Stimulated activated CD8-positive, alpha-beta memory T cell treated with anti-CD3 and anti-CD28 coated beads, Interleukin-7, amount 100 ng/mL, for 24 hours (primary cell): ENCODE data around the gene HGS.

Source experiments
- DNase-seq: peaks from one replicate; pipeline ENCODE4 v3.0.0-alpha.2; 2020; ENCODE audit warnings: low read depth

HGS gene

GRCh38 chr17:81706232-81706611, 22.4 kb downstream of the HGS start:
- DNase-seq = no peak

- no peak for DNase-seq
Measured at GRCh38 chr17:81706757-81707624, 23.2 kb downstream of the HGS start.

GRCh38 chr17:81707725-81708646, 24.2 kb downstream of the HGS start:
- DNase-seq = no peak

GRCh38 chr17:81708739-81709185, 25.0 kb downstream of the HGS start:
- DNase-seq = no peak

- DNase-seq = no peak
Measured at GRCh38 chr17:81710514-81711308, 26.9 kb downstream of the HGS start.

GRCh38 chr17:81711814-81712467, 28.1 kb downstream of the HGS start, which contains the start of gene SLC25A10:
TSS of gene SLC25A10 (plus strand) at chr17:81712284. CDS start at chr17:81712427, 143 bp downstream.
- peak; percentile 69 for DNase-seq

- DNase-seq = no peak
Measured at GRCh38 chr17:81712468-81713003, 28.7 kb downstream of the HGS start.

GRCh38 chr17:81713004-81713555, 29.3 kb downstream of the HGS start:
- no peak for DNase-seq

- DNase-seq = no peak
Measured at GRCh38 chr17:81713556-81714411, 30.0 kb downstream of the HGS start.

GRCh38 chr17:81714412-81715106, 30.7 kb downstream of the HGS start:
- no peak for DNase-seq

- DNase-seq = no peak
Measured at GRCh38 chr17:81715107-81715871, 31.5 kb downstream of the HGS start.

GRCh38 chr17:81715872-81716673, 32.3 kb downstream of the HGS start:
- DNase-seq = no peak

GRCh38 chr17:81716674-81716996, 32.8 kb downstream of the HGS start:
- no peak for DNase-seq

GRCh38 chr17:81717049-81717765, 33.4 kb downstream of the HGS start:
- no peak for DNase-seq

- DNase-seq = no peak
Measured at GRCh38 chr17:81717766-81718089, 33.9 kb downstream of the HGS start.

GRCh38 chr17:81719410-81720266, 35.8 kb downstream of the HGS start:
- DNase-seq = no peak
